G401.6 (cell line): Measurements from ENCODE around the gene CCDC73.
A peak's percentile ranks its signal among the peaks of the same experiment; 100 is the strongest.
"Not testable (repeated sequence)": the region's sequence is repeated elsewhere in the genome, so short reads cannot be mapped to it uniquely, and the experiment has no call there.

Experiments
- FAIRE-seq: peaks from 2 replicates; lab custom pipeline; 2012; peaks lifted over from hg19 to GRCh38; lab: Jason Lieb, UNC

CCDC73 gene

DNA sequence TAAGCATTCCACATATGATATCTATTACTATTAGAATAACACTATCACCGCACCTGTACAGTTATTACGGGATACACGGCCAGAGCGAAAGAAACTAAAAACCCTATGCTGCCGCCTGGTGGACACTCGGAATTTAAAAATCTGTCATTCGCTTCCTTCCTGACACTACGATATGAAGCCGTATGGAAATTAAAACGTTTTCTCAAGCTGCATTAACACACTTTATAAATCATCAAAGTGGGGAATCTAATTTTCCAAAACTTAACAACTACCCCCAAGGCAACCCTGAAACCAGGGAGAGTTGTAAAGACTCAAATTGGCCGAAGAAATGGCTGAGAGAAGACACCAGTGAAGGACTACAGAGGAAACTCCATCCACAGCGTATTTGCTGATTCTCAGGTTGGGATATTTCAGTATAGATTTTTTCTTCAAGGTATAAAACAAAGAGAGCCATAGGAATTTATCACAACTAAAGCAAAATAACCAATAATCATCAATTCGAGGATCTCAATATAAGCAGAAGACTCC lies 1.4 kb downstream of the CCDC73 start:
- FAIRE-seq: peak; percentile 90

DNA sequence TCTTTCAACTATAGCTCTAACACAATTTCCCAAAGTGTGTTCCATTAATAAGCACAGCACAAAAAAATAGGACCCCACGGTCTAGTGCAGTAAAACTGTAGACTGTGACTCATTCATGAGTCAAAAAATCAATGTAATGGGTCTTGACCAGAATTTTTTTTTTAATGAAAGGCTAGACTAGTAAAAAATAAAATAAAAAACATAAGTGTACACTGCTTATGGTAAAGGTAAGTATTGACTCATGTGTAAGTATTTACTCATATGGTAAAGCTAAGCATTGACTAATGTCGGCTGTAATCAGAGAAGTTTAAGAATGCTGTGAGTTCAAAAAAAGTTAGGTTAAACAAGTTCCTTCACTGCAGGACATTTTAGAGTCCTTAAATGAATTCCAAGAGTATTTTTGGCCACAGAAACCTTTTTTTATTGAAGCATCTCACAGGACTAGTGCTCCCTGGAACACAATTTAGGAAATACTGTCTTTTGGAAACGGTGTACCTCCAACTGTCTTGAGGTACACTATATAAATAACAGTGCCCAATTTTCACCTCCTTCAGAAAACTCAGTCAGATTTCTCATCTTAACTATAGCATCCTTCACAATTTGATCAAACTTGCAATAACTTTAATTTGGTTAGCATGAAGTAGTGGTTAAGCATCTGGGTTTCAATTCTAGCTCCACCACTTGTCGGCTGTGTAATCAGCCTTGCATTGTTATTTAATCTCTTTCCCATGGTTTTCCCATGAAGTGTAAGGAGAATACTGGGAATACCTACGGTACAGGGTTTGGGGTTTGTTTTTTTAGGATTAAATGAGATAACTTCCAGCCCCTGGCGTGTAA lies 2.1 kb downstream of the CCDC73 start:
- no peak for FAIRE-seq

DNA sequence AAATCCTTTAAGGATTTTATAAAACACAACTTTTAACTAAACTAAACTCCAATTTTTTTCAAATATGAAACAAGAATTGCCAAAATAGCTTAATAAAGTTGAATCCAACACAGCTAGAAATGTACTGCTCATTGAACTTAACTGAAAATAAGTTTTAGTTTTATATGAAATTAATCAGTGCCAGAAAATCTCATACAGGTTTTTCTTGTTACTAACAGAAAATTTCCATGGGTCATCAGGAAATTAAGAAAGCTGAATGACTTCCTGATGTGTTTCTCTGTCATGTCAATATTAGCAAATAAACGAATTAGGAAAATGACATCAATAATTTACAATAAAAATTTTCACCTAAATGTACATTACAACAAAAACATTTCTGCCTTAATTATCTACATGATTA lies 3.5 kb downstream of the CCDC73 start:
- FAIRE-seq: no peak

DNA sequence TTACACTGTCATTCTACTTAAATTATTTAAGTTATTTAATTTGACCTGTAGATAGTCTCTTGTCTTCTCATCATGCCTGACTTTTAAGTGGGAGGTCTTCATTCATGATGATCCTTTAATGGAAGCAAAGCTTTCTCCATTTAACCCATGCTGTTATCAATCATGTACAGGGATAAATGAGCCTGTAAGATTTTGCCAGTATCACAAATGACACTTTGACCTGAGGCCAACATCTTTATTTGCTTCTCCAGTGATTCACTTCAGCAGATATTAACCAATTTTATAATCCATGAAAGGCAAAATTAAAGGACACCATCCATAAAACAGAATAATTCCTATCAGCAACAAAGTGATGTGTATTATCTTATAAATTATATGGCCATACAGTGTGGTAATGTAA lies 7.7 kb downstream of the CCDC73 start:
- FAIRE-seq: no peak

DNA sequence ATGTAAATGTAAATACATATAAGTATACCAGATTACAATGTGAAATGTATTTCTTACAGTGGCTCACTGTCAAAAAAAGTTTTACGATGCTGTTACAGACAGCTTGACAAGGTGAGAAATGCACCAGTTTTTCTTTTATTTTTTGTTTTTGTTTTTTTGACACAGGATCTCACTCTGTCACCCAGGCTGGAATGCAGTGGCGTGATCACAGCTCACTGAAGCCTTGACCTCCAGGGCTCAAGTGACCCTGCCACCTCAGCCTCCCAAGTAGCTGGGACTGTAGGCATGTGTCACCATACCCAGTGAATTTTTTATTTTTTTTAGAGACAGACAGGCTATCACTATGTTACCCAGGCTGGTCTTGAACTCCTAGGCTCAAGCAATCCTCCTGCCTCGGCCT lies 9.2 kb downstream of the CCDC73 start:
- no peak for FAIRE-seq

DNA sequence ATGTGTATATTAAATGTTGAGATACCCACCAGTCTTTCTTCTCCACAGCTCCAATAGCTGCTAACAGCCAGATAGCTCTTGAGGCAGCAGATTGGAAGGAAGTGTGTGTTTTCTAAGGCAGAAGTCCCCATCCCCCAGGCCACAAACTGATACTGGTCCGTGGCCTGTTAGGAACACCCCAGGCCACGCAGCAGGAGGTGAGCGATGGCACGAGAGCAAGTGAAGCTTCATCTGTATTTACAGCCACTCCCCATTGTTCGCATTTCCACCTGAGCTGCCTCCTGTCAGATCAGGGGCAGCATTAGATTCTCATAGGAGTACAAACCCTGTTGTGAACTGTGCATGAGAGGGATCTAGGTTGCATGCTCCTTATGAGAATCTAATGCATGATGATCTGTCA lies 12.7 kb downstream of the CCDC73 start:
- FAIRE-seq: no peak

DNA sequence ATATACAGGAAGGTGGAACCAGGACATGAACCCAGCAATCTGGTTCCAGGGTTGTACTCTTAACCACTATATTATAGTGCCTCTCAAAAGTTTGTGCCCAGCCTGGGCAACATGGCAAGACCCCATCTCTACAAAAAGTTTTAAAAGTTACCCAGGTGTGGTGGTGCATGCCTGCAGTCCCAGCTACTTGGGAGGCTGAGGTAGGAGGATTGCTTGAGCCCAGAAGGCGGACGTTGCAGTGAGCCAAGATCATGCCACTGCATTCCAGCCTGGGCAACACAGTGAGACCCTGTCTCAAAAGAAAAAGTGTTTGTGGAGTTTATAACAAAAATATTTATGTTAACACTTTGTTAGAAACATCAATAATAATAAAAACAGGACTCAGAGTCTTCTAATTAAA lies 13.6 kb downstream of the CCDC73 start:
- FAIRE-seq: not testable (repeated sequence)

DNA sequence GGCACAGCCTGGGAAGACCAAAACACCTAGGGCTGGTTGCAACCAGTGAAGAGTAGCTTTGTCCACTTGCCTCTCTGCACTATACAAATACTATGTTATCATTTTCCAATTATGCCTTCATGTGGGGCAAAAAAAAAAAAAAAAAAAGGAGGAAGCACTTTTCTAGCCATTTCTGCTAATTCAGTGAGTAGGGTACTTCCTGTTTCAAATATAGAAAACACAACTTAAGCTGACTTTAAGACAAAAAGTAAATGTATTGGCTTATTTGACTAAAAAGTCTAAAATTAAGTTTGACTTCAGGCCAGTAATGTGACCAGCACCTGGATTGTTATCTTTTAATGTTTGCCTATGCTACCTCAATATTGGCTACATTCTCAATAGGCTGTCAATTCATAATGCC lies 15.3 kb downstream of the CCDC73 start:
- FAIRE-seq: no peak

DNA sequence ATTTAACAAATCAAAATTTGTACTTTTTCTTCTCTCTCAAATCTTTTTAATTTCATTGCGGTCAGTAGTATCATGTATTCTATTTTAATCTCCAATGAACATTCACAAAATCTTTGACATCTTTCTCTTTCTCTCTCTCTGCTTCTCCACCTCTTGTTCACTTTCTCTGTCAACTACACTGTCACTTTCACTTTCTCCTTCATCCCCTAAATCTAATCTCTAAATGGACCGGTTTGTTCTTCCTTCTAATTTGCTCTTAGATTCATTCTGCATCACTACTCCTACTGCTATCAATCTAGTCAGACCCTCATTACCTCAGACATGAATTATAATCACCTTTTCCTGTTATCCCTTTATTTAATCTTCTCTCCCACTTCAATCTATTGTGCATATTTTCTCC lies 18.6 kb downstream of the CCDC73 start:
- no peak for FAIRE-seq

DNA sequence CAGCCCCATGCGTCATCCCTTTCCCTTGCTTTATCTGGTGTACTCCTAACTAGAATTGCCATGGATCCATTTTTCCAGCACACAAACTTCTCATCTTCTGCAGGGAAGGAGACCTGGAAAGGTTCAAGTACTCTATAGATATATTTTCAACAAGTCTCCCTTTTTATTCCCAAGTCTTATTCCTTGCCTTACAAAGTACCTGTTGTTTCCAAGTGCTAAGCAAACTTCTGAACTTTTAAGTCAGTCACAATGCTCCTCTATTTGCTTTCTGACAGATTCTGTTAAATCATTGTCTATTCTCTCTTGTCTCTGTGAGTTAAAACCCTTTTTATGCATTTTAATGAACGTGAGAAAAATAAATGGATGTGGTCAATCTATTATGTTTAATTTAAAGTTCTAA lies 20.4 kb downstream of the CCDC73 start:
- FAIRE-seq: no peak

DNA sequence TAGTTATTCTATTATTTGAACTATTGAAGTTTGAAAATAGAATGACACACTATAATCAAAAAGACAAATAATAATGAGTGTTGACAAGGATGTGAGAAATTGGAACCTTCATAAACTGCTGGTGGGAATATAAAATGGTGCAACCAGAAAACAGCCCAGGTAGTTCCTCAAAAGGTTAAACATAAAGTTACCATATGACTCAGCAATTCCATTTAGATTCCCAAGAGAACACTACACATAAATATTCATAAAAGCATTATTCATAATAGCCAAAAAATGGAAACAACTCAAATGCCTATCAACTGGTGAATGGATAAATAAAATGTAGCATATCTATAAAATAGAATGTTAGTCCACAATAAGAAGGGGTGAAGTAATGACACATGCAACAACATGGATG lies 21.7 kb downstream of the CCDC73 start:
- FAIRE-seq: no peak

DNA sequence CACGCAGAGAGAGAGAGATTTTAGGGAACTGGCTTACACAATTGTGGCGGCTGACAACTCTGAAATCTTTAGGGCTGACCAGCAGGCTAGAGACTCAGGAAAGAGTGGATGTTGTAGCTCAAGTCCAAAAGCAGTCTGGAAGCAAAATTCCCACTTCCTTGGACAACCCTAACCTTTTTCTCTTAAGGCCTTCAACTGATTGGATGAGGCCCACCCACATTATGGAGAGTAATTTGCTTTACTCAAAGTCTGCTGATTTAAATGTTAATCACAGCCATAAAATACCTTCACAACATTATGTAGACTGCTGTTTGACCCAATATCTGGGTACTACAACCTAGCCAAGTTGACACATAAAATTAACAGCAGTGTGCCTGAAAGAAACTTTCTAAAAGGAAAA lies 32.7 kb downstream of the CCDC73 start:
- FAIRE-seq: not testable (repeated sequence)

DNA sequence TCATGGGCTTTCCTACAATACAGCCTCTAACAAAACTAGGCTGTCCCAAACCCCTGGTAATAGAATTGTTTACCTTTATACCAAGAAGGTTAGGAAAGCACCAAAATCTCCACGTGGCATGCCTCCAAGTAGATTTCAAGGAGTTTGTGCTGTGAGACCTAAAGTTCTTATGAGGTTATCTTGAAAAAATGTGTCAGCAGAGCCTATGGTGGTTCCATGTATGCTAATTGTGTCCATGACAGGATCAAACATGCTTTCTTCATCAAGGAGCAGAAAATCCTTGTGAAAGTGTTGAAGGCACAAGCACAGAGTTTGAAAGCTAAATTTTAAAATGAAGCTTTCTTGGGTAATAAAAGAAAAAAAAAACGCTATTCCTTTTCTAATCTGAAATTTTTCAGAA lies 36.2 kb downstream of the CCDC73 start:
- no peak for FAIRE-seq

DNA sequence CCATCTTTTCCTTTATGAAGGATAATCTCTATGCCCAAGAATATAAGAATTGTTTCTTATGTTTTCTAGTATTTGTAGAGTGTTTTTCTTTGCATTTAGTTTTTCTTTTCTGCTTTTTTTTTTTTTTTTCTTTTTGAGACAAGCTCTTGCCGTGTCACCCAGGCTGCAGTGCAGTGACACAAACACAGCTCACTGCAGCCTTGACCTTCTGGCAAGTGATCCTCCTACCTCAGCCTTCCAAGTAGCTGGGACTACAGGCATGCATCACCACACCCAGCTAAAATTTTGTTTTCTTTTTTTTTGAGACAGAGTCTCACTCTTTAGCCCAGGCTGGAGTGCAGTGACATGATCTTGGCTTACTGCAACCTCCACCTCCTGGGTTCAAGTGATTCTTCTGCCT lies 41.3 kb downstream of the CCDC73 start:
- FAIRE-seq: not testable (repeated sequence)

DNA sequence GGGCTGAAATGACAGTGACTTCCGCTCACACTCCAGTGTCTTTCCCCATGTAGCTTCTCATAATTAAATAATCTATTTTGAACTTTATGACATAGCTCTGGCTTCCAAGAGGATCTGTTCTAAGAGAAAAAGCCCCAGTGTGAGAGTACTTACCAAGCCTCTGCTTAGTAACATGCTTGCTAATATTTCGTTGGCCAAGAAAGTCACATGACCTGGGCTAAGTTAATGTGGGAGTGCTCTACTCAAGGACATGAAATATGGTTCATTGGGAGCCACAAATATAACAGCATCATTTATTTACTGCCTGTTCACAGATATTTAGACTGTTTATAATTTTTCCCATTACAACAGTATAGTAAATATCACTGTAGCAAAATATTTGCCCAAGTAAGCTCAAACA lies 42.5 kb downstream of the CCDC73 start:
- no peak for FAIRE-seq

DNA sequence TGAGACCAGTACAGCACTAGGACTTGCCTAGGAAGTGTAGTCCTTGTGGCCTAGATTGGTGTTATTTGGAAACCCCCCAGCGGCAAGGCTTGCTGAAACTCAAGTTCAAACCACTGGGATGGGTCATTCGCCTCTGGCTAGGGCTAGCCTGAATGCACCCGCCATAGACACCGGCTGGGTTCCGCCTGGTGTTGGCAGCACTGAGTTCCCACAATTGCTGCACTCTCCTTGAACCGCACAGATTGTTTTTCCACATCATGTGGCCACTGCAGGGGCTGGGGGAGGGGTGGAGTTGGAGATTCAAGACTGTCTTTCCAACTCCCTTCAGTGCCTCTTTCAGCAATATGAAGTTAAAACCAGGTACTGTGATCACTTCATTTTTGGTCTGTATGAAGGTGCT lies 43.1 kb downstream of the CCDC73 start:
- no peak for FAIRE-seq

DNA sequence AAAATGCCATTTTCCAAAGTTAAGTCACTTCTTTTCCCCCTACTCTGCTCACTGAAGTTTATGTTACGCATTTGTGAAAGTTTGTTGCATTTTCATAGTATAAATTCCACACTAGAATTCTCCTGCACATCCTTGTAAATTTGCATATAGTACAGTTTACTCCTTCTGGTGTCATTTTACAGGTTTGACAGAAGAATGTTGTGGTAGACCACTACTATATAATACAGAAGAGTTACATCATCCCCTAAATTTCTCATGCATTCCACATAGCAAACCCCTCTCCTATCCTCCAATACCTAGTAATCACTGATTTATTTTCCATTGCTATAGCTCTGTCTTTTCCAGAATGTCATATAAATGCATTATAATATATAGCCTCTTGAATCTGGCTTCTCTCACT lies 64.5 kb downstream of the CCDC73 start:
- no peak for FAIRE-seq

DNA sequence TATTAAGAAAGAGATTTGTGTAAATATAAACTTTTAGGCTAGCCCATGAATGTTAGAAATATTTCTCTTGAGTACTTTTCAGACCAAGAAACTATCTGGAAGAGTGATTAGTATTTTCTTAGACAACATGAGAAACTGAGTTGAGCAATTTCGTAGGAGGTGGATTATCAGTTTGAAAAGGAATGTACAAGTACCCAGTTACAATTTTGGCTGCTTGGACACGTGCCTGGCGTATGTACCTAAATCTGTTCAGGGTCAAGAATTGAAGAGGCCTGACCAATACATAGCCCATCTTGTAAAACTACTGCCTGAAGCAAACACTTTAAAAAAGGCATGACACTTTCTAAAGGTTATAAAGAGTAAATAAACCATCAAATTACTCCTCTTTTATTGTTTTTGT lies 71.1 kb downstream of the CCDC73 start:
- FAIRE-seq: no peak

DNA sequence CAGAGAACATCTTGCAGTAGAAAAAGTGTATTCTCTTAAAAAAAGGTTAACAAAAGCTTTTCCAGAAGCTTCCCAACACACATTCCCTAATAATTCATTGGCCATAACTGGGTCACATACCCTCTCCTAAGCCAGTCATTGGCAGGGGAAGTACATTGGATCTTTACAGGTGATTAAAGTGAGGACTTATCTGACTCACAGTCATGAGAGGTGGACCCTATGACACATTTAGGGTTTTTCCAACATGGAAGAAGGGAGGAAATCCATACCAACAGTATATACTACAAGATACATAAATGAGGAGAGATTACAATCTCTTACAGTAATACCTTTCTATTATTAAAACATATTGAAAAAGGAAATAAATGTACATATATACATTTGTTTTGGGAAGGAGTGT lies 72.2 kb downstream of the CCDC73 start:
- FAIRE-seq: no peak

DNA sequence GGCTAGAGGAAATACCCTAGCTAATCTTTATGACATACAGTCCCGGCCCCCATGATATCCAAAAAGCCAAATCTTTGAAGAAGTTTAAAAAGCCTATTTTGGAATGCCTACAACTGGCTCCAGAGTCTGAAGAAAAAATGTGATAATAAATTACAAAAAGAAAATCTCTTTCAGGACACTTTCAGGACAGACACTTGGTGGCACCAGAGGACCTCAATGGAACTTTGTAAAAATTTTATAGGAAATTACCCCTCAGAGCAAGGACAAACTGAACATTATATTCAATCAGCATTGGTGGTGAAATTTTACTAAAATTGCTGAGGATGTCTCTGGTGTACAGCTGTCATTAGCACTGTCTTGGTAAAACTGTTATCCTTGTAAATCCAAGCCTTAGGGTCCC lies 81.0 kb downstream of the CCDC73 start:
- FAIRE-seq: no peak

DNA sequence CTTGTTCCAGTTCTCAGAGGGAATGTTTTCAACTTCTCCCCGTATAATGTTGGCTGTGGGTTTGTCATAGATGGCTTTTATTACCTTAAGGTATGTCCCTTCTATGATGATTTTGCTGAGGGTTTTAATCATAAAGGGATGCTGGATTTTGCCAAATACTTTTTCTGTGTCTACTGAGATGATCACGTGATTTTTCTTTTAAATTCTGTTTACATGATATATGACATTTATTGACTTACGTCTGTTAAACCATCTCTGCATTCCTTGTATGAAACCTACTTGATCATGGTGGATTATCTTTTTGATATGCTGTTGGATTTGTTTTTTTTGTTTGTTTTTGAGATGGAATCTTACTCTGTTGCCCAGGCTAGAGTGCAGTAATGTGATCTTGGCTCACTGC lies 85.5 kb downstream of the CCDC73 start:
- not testable (repeated sequence) for FAIRE-seq

DNA sequence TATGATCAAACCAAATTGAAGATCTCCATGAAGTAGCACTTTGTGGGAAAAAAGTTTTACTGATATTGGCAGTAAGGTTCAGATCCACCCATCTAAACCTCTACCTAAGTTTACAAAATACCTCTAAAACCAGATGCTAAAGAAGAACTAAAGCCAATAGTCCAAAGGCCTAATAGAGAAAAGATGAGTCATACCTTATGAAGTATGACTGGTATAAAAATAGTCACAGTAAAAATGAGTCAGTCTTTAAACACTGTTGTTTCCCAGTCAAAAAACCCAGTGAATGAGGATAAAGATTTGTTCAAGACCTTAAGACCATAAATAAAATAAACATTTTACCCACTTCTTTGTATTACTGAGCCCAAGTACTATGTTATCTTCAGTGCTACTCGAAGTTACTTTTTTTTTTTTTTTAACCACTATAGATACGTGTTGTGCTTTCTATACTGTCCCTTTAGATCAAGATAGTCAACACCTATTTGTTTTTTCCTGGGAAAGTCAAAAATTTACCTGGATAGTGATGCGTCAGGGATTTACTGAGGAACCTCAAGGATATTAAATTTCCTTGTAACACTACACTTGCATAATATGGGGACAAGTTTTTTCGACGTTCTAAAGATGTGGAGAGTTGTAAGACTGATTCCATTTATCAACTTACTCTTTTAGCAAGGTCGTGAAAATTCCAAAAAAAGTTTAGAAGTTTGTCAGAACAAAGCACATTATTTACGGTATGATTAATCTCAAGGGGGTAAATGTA lies 87.3 kb downstream of the CCDC73 start:
- no peak for FAIRE-seq

DNA sequence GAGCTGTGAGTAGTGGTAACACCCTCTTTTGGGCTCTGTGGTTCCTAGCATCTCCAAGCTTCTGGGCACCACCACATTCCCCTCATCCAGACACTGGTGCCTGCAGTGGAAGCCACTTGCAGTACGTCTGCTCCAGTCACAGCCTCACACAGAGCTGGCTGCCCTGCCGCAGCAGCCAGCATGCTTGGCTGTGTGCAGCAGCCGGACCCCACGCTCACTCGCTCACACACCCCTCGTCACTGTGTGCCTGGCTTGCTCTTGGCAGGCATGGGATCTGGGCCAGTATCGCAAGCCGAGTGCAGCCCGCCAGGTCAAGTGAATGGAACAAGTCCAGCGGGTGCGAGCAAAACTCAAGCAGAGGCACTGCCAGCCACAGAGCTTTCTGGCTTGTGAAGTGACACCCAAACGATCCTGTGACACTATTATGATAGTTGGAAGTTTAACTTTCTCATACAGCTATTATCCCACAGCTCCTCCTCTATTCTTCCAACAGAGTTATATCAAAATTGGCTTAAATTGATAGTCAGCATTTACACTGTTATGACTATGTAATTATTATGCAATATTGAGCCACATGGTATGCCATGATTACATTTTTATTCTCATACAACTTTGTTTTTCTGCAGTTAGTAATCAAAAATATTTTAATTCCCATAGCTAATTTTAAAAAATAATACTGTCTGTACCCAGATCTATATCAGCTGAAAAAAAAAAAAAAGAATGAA lies 89.0 kb downstream of the CCDC73 start:
- no peak for FAIRE-seq
